Rectal smooth muscle tissue (tissue), 1 donor: ENCODE measurements around the gene NCKAP5.

Source experiments
- H3K27ac ChIP-seq: one replicate; pipeline ENCODE4 v1.7.0; 2013; ENCODE audit warnings: low read depth, low read length, inconsistent platforms
- H3K27me3 ChIP-seq: one replicate; pipeline ENCODE4 v1.7.0; 2013; ENCODE audit warnings: low read length; ENCODE audit not compliant: control insufficient read depth, insufficient read depth
- H3K36me3 ChIP-seq: one replicate; pipeline ENCODE4 v1.7.0; 2013; ENCODE audit warnings: low read length; ENCODE audit not compliant: control insufficient read depth, insufficient read depth
- H3K4me1 ChIP-seq: one replicate; pipeline ENCODE4 v1.7.0; 2013; ENCODE audit warnings: low read length; ENCODE audit not compliant: control insufficient read depth, insufficient read depth
- H3K4me3 ChIP-seq: one replicate; pipeline ENCODE4 v1.7.0; 2013; ENCODE audit warnings: low read length
- H3K9ac ChIP-seq: one replicate; pipeline ENCODE4 v1.7.0; 2013; ENCODE audit warnings: low read length

Gene NCKAP5

DNA sequence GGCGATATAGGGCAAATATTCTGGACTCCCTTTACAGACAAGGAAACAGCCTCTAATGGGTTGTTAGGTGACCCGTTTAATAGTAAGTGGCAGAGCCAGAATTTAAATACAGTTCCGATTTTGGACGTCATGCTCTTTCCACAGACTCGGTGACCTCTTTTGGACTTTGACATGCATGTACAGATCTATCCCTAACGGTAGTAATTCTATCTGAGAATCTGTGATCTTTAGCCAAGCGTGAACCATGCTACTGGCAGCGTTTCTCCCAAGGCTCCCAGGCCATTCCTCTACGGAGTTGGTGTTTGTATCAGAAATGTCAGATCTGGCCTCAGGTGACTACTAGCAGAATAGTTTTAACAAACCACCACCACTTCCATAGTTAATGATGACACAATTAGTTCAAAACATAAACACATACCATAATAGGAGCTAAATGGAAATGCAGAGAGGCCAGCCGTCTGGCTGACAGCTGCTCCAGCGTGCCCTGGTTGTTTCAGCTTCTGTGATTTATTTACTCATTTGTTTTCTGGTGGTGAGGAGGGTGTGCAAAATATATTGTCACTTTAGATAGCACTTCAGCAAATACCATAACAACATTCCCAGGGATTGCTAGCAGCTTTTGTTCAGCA lies 593.7 kb downstream of the NCKAP5 start:
- H3K4me1 ChIP-seq = no peaks in the 10 kb centered on the region
- H3K36me3 ChIP-seq = no peaks in the 10 kb centered on the region
- H3K27me3 ChIP-seq = no peaks in the 10 kb centered on the region
- H3K4me3 ChIP-seq = no peak overlapping the region
- no peak overlapping the region for H3K27ac ChIP-seq
- H3K9ac ChIP-seq = no peak overlapping the region

DNA sequence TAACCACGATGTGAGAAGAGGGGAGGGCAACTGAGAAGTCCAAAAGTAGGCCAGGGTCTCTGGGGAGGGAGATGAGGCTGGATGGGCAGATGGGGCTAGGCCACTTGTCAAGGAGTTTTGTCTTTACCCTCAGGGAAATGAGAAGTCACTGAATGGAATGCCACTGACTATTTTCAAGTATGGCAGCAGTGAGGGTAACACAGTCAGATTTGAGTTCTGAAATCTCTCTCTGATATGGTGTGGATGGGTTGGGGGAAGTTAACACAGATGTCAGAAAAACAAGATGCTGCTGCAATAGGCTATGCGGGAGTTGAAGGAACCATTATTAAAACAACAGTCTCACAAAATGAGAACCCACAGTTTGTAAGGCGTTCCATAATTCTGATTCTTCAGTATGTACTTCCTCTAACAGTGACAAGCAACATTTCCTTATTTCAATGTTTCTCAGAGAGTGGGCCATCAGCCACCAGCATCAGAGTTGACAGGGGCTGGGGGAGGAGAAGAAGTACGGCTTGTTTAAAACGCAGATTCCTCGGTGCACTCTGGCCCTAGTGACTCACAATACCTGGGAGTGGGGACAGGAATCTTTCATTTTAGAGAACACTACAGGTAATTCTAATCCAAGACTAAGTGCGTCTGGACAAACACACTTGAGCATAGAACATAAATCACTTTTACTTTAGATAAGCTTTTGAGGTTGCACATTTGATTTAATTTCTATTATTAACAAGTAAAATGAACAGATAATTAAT lies 596.8 kb downstream of the NCKAP5 start:
- Histone ChIP-seq H3K4me3 (no peak overlapping the region), H3K36me3 (no peaks in the 10 kb centered on the region), H3K4me1 (no peaks in the 10 kb centered on the region), H3K27me3 (no peaks in the 10 kb centered on the region), H3K27ac (no peak overlapping the region), H3K9ac (no peak overlapping the region)

DNA sequence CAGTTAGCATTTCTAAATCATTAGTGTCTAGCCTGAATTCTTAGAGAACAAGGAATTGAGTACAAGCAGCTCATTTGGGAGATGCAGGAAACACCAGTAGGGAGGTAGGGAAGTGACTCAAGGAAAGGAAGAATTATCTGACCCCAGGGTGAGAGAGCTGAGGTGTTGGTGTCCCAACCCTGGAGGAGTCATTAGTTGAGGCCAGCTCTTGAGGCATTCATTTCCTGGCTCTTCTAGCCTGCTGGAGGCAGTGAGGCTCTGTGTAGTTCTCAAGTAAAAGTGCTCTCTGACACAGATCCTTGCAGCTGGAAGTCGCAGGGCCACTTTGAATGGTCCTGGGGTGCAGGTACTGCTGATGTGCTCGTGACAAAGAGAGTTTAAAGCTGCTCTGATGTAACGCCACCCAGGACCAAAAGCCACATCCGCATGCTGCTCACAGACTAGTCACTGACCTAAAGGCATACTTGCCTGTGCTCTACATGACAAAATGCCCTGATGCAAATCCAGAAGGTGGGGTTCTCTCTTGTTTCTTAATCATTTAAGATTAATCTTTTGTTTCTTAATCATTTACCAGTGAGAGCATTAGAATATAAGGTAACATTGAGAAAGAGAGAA lies 598.8 kb downstream of the NCKAP5 start:
- Histone ChIP-seq H3K4me1 (no peaks in the 10 kb centered on the region), H3K9ac (no peak overlapping the region), H3K4me3 (no peak overlapping the region), H3K36me3 (no peaks in the 10 kb centered on the region), H3K27ac (no peak overlapping the region), H3K27me3 (no peaks in the 10 kb centered on the region)

DNA sequence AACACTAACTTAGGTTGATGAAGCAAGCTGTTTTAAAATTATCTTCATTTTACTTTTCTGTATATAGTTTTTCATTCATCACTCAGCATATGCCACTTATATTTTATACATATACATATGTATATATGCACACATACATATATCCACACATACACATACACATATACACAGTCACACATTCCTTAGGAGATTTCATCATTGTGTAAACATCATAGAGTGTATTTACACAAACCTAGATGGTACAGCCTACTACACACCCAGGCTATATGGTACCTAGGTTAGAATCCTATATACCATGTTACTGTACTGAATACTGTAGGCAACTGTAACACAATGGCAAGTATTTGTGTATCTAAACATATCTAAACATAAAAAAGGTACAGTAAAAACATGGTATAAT lies 602.8 kb downstream of the NCKAP5 start:
- Histone ChIP-seq H3K36me3 (no peaks in the 10 kb centered on the region), H3K4me1 (no peaks in the 10 kb centered on the region), H3K27me3 (no peaks in the 10 kb centered on the region), H3K27ac (no peak overlapping the region), H3K9ac (no peak overlapping the region), H3K4me3 (no peak overlapping the region)

DNA sequence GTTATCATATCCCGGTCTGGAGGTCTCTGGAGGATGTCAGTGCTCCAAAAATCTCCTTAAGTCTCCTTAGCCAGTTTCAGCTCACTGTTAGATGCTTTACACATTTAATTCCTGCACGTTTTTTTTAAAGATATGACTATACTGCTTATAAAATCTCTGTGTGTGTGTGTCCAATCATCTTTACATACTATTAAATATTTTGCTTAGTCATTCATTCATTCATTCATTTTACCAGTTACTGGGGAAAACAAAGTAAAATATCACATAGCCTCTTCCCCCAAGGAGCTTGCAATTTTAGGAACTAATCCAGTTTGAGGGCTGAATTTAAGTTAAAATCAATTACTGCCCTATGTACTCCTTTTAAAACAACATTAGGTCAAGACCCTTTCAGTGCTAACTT lies 605.1 kb downstream of the NCKAP5 start:
- Histone ChIP-seq H3K36me3 (no peaks in the 10 kb centered on the region), H3K27ac (no peak overlapping the region), H3K27me3 (no peaks in the 10 kb centered on the region), H3K4me3 (no peak overlapping the region), H3K4me1 (no peaks in the 10 kb centered on the region), H3K9ac (no peak overlapping the region)

DNA sequence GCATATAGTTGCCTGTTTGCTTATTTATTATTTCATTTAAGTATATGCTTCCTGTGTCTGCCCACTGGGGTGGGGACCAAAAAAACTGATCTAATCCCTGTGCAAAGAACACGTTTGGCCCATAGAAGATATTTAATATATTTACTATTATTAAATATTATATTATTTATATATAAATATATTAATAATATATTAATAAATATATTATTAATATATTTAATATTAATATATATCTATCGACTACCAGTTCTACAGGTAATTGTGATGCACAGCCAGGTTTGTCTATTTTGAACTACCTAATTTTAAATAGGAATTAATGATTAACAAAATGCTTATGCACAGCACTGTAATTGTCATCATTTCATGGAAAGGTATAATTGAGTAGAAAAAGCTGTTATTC lies 609.4 kb downstream of the NCKAP5 start:
- no peaks in the 10 kb centered on the region for H3K4me1 ChIP-seq
- H3K27ac ChIP-seq = no peak overlapping the region
- H3K4me3 ChIP-seq = no peak overlapping the region
- H3K36me3 ChIP-seq = no peaks in the 10 kb centered on the region
- no peaks in the 10 kb centered on the region for H3K27me3 ChIP-seq
- H3K9ac ChIP-seq = no peak overlapping the region

DNA sequence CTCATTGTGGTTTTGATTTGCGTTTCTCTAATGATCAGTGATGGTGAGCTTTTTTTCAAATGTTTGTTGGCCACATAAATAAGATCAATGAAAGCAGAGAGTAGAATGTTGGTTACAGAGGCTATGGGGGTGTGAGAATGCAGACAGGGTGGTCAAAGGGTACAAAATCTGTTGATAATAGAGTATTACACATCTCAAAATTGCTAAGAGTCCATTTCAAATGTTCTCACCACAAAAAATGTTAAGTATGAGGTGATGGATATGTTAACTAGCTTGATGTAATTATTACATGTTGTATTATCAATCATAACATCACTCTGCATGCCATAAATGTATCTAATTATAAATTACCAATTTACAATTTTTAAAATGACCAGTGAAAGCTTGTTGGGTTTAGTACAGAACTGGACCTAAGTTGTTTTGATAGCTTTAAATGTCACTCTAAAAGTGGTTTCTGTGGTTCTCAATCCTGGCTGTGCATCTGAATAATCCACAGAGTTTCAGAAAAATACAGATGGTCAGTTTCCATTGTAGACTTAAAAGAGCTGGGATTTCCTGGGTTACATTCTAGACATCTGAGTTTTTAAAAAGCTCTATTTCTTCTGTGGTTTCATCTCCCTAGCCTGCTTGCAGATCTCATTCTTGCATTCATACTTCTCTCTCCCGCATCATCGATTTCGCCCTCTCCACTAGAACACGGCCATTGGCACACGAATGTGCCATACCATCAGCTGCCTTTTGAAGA lies 612.2 kb downstream of the NCKAP5 start:
- H3K4me3 ChIP-seq = no peak overlapping the region
- H3K27ac ChIP-seq = no peak overlapping the region
- H3K27me3 ChIP-seq = no peaks in the 10 kb centered on the region
- no peaks in the 10 kb centered on the region for H3K36me3 ChIP-seq
- no peak overlapping the region for H3K9ac ChIP-seq
- no peaks in the 10 kb centered on the region for H3K4me1 ChIP-seq

DNA sequence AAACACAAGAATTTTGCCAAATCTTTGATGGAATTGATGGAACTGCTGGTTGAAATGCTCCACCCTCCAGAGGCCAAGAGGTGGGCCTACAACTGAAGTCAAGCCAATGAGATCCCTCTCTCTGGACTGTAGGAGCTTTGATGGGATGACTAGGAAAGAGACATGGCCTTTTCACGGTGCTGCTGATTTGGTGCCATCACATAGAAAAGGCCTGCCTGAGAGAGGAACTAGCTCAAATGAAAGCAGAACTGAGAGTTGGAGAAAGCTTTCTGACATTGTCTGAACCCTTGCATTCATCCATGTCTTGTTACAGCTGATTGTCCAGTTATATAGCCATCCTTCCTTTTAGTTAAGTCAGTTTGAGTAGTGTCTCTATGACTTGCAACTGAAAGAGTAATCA lies 614.5 kb downstream of the NCKAP5 start:
- no peak overlapping the region for H3K9ac ChIP-seq
- no peak overlapping the region for H3K4me3 ChIP-seq
- H3K27ac ChIP-seq = no peak overlapping the region
- H3K36me3 ChIP-seq = no peaks in the 10 kb centered on the region
- H3K4me1 ChIP-seq = no peaks in the 10 kb centered on the region
- no peaks in the 10 kb centered on the region for H3K27me3 ChIP-seq

DNA sequence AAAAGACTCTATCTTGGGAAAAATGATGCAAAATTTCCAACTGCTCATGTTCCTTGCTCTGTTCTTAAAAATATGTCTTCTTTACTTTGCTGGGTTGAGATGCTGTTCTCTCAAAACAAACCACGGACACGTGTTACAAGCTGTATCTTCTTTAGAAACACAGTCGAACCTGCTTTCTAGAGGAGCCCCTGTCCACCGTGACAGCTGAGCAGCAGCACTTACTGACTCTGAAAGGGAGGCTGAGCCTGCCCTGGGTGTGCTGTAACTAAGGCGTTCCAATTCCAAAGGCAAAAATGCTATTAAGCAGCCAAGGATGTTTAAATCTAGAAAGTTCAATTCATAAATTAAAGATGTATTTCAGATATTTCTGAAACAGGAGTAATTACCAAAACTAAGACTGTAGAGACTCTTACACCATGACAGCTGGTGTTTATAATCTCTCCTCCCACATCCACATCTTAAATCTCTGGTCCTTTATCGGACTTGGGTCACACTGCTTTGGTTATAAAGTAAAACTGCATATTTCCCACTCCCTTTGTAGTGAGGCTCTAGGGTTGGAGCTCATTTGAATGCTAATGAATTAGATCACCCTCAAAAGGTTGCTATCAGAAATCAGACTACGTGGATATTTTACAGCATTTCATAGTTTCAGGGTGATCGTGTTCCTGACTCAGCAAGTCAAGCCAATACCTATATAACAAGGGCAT lies 617.1 kb downstream of the NCKAP5 start:
- H3K4me3 ChIP-seq = no peak overlapping the region

DNA sequence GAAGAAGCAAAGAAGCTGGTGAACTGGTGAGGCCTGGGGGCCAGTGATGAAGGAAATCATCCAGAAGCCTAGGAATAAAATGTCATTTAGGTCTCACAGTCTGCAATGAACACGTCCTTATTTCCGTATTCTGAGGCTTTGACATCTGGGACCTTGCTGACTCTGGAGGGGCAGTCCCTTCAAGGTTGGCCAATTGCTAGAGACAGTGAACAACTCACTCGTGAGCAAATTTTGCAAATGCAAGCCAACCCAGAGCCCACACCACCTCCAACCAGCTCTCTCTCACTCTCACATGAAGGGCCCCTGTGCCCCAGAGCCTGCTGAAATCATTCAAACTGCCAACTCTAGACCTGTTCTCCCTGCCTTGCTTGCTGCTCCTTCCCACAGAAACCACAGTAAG lies 619.2 kb downstream of the NCKAP5 start:
- Histone ChIP-seq H3K27me3 (no peaks in the 10 kb centered on the region), H3K9ac (no peak overlapping the region), H3K36me3 (no peaks in the 10 kb centered on the region), H3K4me3 (no peak overlapping the region), H3K4me1 (no peaks in the 10 kb centered on the region), H3K27ac (no peak overlapping the region)

More for the DNA sequence above, 617.1 kb downstream of the NCKAP5 start:
- Histone ChIP-seq H3K4me1 (no peaks in the 10 kb centered on the region), H3K36me3 (no peaks in the 10 kb centered on the region), H3K9ac (no peak overlapping the region), H3K27me3 (no peaks in the 10 kb centered on the region), H3K27ac (no peak overlapping the region)

DNA sequence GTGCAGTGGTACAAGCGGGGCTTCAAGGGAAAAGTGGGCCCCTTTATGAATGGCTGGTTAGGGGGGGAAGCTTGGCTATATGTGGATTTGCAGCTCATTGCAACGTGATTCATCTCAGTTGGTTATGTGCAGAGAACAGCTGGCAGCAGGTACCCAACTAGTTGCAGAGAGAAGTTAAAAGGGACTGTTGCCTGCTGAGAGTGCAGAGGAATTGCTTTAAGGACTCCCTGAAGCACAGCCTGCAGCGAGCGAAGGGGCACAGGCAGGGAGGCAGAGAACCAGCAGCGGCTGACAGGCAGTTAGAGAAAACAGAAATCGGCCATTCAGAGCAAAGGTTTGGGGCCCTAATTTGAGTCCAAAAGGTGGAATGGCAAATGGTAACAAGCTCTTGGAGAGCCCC lies 620.1 kb downstream of the NCKAP5 start:
- no peak overlapping the region for H3K27ac ChIP-seq
- no peaks in the 10 kb centered on the region for H3K36me3 ChIP-seq
- H3K27me3 ChIP-seq = no peaks in the 10 kb centered on the region
- no peak overlapping the region for H3K4me3 ChIP-seq
- H3K9ac ChIP-seq = no peak overlapping the region
- H3K4me1 ChIP-seq = no peaks in the 10 kb centered on the region

DNA sequence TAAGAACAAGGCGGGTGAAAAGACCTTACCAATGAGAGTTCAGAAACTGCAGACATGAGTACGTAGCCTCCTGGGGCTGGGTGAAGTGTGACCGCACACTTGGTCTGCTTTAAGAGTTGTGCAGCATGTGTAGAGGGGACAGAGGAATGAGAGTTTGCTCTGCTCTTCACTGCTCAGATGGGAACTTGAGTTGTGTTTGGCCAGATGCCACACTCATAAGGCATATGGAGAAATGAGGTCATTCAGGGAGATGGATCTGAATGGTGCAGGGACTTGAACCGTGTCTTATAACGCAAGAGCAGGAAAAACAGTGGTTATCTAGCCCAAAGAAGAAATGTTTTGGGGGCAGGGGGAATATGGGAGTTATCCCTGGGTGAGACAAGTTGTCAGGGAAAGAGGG lies 624.4 kb downstream of the NCKAP5 start:
- Histone ChIP-seq H3K27ac (no peak overlapping the region), H3K4me1 (no peaks in the 10 kb centered on the region), H3K9ac (no peak overlapping the region), H3K27me3 (no peaks in the 10 kb centered on the region), H3K4me3 (no peak overlapping the region), H3K36me3 (no peaks in the 10 kb centered on the region)
